ENCODE measurements around the gene VAMP8.

VAMP8 gene

DNA sequence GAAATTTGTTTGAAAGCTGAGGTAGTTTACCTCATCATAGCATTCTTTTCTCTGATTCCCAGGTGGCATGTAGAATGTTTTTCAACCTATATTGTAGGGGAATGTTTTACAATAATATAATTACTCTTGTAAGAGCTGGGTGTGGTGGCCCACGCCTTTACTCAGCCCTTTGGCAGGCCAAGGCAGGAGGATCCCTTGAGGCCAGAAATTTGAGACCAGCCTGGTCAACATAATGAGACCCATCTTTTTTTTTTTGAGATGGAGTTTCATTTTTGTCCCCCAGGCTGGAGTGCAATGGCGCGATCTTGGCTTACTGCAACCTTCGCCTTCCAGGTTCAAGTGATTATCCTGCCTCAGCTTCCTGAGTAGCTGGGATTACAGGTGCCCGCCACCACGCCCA lies 42.2 kb downstream of the VAMP8 start:
- no peak for DNase-seq (ENCODE audit: low read depth in 2 of 2)

GRCh38 chr2:85621338-85621737 lies 44.0 kb downstream of the VAMP8 start:
- no peak for DNase-seq (ENCODE audit: low read depth in 2 of 2)

DNA sequence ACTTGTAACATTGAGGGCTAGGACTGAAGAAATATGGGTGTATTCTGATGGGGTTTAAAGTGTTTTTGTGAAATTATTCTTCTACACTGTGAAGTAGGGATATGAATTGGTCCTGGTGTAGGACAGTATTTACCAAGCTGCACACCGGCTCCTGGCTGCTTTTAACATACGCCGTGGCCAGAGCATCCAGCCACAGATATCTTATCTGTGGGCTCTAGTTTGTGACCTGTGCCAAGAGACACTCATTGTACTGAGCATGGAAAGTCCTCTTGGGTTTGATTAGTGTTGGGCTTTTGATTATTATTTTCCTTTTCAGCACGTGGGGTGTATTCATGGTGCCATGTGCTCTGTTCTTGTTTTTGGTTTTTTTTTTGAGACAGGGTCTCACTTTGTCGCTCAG lies 46.6 kb downstream of the VAMP8 start:
- no peak for DNase-seq (ENCODE audit: low read depth in 2 of 2)

DNA sequence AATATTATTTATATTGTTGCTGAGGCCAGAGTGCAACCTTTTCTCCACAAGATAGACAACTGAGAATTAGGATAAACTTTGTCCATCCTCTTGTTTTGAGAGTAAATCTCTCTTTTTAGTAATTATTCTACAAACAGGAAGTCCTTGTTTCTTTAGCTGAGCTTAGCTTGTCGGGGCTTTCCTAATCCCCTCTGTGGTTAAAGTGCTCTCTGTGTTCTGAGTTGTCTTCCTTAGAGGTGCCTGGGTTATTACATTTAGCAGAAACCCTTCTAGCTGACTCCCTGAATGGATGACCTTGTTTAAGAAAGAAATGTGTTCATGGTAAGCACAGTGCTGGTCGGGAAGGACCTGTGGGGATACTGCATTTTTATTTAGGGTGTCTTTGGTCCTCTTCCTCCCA lies 51.3 kb downstream of the VAMP8 start:
- no peak for DNase-seq (ENCODE audit: low read depth in 2 of 2)

DNA sequence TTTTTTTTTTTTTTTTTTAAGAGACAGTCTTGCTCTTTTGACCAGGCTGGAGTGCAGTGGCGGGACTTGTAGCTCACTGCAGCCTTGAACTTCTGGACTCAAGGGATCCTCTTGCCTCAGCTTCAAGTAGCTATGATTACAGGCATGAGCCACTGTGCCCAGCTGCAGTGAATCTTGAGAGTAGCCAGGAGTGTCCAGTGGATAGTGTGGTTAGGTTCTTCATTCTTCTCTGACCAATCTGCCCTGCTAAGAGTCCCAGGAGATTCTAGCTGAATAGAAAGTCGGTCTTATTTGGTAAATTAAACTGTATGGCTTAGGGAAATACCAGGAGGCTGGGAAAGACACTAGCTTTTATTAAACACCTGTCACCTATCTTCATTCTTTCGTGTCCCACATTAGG lies 53.9 kb downstream of the VAMP8 start:
- DNase-seq (ENCODE audit: low read depth in 2 of 2) = no peak

Measured in stimulated activated CD4-positive, alpha-beta T cell treated with anti-CD3 and anti-CD28 coated beads, Interleukin-4, amount 100 ng/mL, for 48 hours (primary cell).